Measurements from ENCODE around the gene TMEM175. TPM values are rescaled to one million over a fixed set of nuclear protein-coding genes. Genes with fewer than 3 reads are reported as not detected.

The TMEM175 gene
- total and polyA plus RNA-seq, 12 donors: 15.6 to 49.6 (median 19.0) TPM

GRCh38 chr4:954211-955020, 22.2 kb downstream of the TMEM175 start:
- H3K4me3 ChIP-seq: no peak overlapping the region
- H3K36me3 ChIP-seq: peaks cover 0 to 79% (median 14%) of the 10 kb centered on the region in 9 donors
- DNase-seq: no peak
- H3K9me3 ChIP-seq: no peaks in the 10 kb centered on the region
- TF ChIP-seq, protein P1, sequence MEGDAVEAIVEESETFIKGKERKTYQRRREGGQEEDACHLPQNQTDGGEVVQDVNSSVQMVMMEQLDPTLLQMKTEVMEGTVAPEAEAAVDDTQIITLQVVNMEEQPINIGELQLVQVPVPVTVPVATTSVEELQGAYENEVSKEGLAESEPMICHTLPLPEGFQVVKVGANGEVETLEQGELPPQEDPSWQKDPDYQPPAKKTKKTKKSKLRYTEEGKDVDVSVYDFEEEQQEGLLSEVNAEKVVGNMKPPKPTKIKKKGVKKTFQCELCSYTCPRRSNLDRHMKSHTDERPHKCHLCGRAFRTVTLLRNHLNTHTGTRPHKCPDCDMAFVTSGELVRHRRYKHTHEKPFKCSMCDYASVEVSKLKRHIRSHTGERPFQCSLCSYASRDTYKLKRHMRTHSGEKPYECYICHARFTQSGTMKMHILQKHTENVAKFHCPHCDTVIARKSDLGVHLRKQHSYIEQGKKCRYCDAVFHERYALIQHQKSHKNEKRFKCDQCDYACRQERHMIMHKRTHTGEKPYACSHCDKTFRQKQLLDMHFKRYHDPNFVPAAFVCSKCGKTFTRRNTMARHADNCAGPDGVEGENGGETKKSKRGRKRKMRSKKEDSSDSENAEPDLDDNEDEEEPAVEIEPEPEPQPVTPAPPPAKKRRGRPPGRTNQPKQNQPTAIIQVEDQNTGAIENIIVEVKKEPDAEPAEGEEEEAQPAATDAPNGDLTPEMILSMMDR (IDR thresholded peaks at IDR 0.05): no peak
- no peak overlapping the region for H3K27ac ChIP-seq
- H3K4me1 ChIP-seq: no peaks in the 10 kb centered on the region
- ATAC-seq: no peak
- WGBS, 2 donors: 91% methylated on average over 17 of the region's 17 CpGs
- H3K27me3 ChIP-seq: no peaks in the 10 kb centered on the region
- intact Hi-C loops (cut with DNase I): loop anchor here in 1 of 10 donors (10.0 kb wide), 1 partner anchor 210 kb away; no protein-coding TSS in a partner anchor

GRCh38 chr4:955161-955921, 23.1 kb downstream of the TMEM175 start:
- H3K36me3 ChIP-seq: peaks cover 0 to 83% (median 14%) of the 10 kb centered on the region in 9 donors
- H3K4me3 ChIP-seq: no peak overlapping the region
- intact Hi-C loops (cut with DNase I): loop anchor here in 1 of 10 donors (10.0 kb wide), 1 partner anchor 211 kb away; no protein-coding TSS in a partner anchor
- TF ChIP-seq, protein P1 (IDR thresholded peaks at IDR 0.05): no peak
- WGBS, 2 donors: 91 to 94% methylated on average over 33 of the region's 33 CpGs
- H3K9me3 ChIP-seq: no peaks in the 10 kb centered on the region
- no peaks in the 10 kb centered on the region for H3K4me1 ChIP-seq
- ATAC-seq (no peak), DNase-seq (no peak)
- no peak overlapping the region for H3K27ac ChIP-seq
- no peaks in the 10 kb centered on the region for H3K27me3 ChIP-seq

DNA sequence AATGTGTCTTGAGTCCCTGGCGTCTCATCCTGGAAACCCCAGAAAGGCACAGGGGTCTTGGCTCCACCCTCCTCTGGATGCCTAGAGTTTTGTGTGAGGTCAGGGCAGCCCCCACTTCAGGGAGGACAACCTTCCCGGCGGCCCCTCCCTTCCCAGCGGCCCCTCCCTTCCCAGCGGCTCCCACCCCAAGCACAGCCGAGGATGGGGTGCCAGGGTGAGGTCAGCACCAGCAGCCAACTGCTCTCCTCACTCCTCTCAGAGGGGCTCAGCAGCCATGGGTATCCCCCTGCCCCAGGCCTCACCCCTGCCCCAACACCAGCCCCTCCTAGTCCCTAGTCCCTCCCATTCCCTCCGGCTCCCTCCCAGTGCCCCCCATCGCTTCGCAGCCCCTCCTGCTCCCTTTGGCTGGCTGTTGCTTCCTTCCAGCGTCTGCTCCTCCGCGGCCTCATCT, 23.7 kb downstream of the TMEM175 start:
- Histone ChIP-seq H3K4me1 (no peaks in the 10 kb centered on the region), H3K27me3 (no peaks in the 10 kb centered on the region), H3K9me3 (no peaks in the 10 kb centered on the region), H3K27ac (no peak overlapping the region), H3K4me3 (no peak overlapping the region), H3K36me3 (peaks cover 0 to 88% (median 14%) of the 10 kb centered on the region in 9 donors)
- TF ChIP-seq, protein P1 (IDR thresholded peaks at IDR 0.05): no peak
- DNase-seq (no peak), ATAC-seq (no peak)
- intact Hi-C loops (cut with DNase I): loop anchor here in 1 of 10 donors (10.0 kb wide), 1 partner anchor 211 kb away; no protein-coding TSS in a partner anchor
- 74 to 83% methylated on average over 12 of the region's 12 CpGs for WGBS, 2 donors

- WGBS, 2 donors: 81% methylated on average over 14 of the region's 14 CpGs
- Histone ChIP-seq H3K9me3 (no peaks in the 10 kb centered on the region), H3K4me1 (no peaks in the 10 kb centered on the region), H3K36me3 (peaks cover 0 to 87% (median 14%) of the 10 kb centered on the region in 9 donors), H3K27ac (no peak overlapping the region), H3K27me3 (no peaks in the 10 kb centered on the region), H3K4me3 (no peak overlapping the region)
- intact Hi-C loops (cut with DNase I): loop anchor here in 1 of 10 donors (10.0 kb wide), 1 partner anchor 212 kb away; no protein-coding TSS in a partner anchor
- ATAC-seq (no peak), DNase-seq (no peak)
- TF ChIP-seq, protein P1 (IDR thresholded peaks at IDR 0.05): no peak
These were observed 24.4 kb downstream of the TMEM175 start for GRCh38 chr4:956531-957230.
